Measurements from ENCODE around the gene SLC13A5.

Gene SLC13A5

GRCh38 chr17:6691546-6691945 is 21.6 kb downstream of the SLC13A5 start:
- no peaks in the 10 kb centered on the region for H3K9me3 ChIP-seq
- TF ChIP-seq CTCF (IDR thresholded peaks at IDR 0.05): no peak
- H3K36me3 ChIP-seq: no peaks in the 10 kb centered on the region
- H3K4me3 ChIP-seq (ENCODE audit: low read depth in 1 of 2, low read length in 1 of 2): no peak overlapping the region
- no peaks in the 10 kb centered on the region for H3K4me1 ChIP-seq (ENCODE audit: control insufficient read depth in 1 of 2, insufficient read depth in 1 of 2, low read depth in 1 of 2, low read length in 1 of 2)
- no peak overlapping the region for H3K27ac ChIP-seq
- peaks cover 78% of the 10 kb centered on the region for H3K27me3 ChIP-seq

DNA sequence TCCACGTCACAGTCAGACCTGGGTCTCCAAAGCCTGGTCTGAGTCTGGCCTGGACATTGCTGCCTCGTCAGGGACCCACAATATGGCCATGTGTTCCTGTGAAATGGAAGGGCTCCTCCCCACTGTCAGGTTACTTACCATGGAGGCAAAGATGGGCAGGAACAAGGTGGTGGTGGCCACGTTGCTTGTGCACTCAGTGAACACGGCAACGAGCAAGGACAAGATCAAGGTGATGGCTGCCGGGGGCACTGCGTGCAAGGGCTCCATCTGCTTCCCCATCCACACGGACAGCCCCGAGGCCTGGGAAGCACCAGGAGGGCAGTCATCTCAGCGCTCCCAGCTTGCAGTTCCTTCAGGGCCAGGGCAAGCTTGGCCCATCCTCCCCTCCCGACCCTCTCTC is 22.5 kb downstream of the SLC13A5 start:
- peaks cover 77% of the 10 kb centered on the region for H3K27me3 ChIP-seq
- H3K4me3 ChIP-seq (ENCODE audit: low read depth in 1 of 2, low read length in 1 of 2): no peak overlapping the region
- no peak for TF ChIP-seq CTCF (IDR thresholded peaks at IDR 0.05)

DNA sequence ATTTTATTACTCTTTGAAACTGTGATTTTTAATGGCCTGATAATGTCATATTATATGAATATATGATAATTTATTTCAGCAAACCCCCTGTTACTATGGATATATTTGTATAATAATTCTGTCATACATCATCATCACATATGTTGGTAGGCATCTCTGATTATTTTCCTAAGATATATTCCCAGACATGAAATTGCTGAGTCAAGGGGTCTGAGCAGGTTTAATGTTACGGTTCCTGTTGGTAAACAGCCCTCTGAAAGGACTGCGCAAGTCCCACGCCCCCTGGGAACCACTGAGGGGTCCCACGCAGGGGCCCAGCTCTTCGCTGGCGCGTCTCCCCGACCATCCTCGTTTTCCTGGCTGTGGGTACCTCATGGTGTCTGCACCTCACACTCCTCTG is 24.2 kb downstream of the SLC13A5 start:
- no peak for TF ChIP-seq CTCF (IDR thresholded peaks at IDR 0.05)
- Histone ChIP-seq H3K36me3 (no peaks in the 10 kb centered on the region), H3K9me3 (no peaks in the 10 kb centered on the region), H3K27me3 (peaks cover 77% of the 10 kb centered on the region), H3K27ac (no peak overlapping the region), H3K4me3 (ENCODE audit: low read depth in 1 of 2, low read length in 1 of 2) (no peak overlapping the region), H3K4me1 (ENCODE audit: control insufficient read depth in 1 of 2, insufficient read depth in 1 of 2, low read depth in 1 of 2, low read length in 1 of 2) (no peaks in the 10 kb centered on the region)

More for the DNA sequence above, 22.5 kb downstream of the SLC13A5 start:
- no peak overlapping the region for H3K27ac ChIP-seq
- no peaks in the 10 kb centered on the region for H3K9me3 ChIP-seq
- no peaks in the 10 kb centered on the region for H3K36me3 ChIP-seq
- no peaks in the 10 kb centered on the region for H3K4me1 ChIP-seq (ENCODE audit: control insufficient read depth in 1 of 2, insufficient read depth in 1 of 2, low read depth in 1 of 2, low read length in 1 of 2)

- no peak overlapping the region for H3K4me3 ChIP-seq (ENCODE audit: low read depth in 1 of 2, low read length in 1 of 2)
- no peaks in the 10 kb centered on the region for H3K4me1 ChIP-seq (ENCODE audit: control insufficient read depth in 1 of 2, insufficient read depth in 1 of 2, low read depth in 1 of 2, low read length in 1 of 2)
- no peak overlapping the region for H3K27ac ChIP-seq
- TF ChIP-seq CTCF (IDR thresholded peaks at IDR 0.05): no peak
- peaks cover 73% of the 10 kb centered on the region for H3K27me3 ChIP-seq
- H3K9me3 ChIP-seq: no peaks in the 10 kb centered on the region
- no peaks in the 10 kb centered on the region for H3K36me3 ChIP-seq
Measured at GRCh38 chr17:6686026-6686425, 27.1 kb downstream of the SLC13A5 start.

DNA sequence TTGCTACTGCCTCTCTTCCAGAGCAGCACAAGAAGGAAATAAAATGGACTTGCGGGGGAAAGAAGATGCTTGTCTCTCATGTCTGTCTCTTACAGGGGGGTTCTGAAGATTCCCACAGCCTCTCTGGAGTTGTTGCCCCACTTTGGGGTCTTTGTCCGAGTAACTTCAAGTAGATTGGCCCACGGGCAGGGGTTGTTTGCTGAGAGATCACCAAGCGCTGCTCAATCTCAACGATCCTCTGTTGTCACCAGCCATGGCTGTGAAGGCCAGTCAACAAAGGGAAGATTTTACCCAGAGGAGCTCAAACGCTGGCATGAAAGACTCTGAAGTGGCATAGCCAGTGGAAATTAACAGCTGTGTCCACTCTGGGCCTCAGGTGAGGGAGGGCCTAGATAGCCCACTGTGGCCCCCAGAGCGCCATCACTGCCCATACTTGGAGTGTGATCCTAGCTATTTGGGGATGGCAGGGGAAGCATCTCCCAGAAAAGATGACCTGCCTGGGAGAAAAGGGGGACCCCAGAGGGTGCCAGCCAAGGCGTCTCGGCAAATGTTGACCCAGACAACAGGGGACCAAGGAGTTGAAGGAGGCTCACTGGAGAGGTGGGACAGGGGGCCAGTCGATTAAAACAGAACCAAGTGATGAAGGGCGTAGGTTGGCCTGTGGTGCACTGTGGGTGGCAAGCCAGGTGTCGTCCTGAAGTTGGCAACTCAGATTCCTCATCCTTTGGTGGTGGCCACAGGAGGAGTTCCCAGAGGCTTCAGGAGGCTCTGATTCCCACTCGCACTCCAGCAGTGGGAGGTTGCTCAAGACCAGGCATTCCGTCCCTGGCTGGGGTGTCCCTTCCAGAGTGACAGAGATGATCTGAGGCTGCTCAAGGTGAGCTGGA is 28.0 kb downstream of the SLC13A5 start:
- H3K27ac ChIP-seq: no peak overlapping the region
- peaks cover 79% of the 10 kb centered on the region for H3K27me3 ChIP-seq
- no peak for TF ChIP-seq CTCF (IDR thresholded peaks at IDR 0.05)
- no peak overlapping the region for H3K4me3 ChIP-seq (ENCODE audit: low read depth in 1 of 2, low read length in 1 of 2)
- H3K36me3 ChIP-seq: no peaks in the 10 kb centered on the region
- no peaks in the 10 kb centered on the region for H3K9me3 ChIP-seq
- no peaks in the 10 kb centered on the region for H3K4me1 ChIP-seq (ENCODE audit: control insufficient read depth in 1 of 2, insufficient read depth in 1 of 2, low read depth in 1 of 2, low read length in 1 of 2)

All from neutrophil (primary cell).